HUDEP-2 (cell line): ENCODE measurements around the gene TEAD1.
A peak's percentile ranks its signal among the peaks of the same experiment; 100 is the strongest.

Experiments used
- DNase-seq, 76 experiments: peaks; one replicate each; lab custom pipeline; 2025; ENCODE audit not compliant: unreplicated experiment in 76 of 76; lab: John Stamatoyannopoulos, UW

TEAD1 gene

DNA sequence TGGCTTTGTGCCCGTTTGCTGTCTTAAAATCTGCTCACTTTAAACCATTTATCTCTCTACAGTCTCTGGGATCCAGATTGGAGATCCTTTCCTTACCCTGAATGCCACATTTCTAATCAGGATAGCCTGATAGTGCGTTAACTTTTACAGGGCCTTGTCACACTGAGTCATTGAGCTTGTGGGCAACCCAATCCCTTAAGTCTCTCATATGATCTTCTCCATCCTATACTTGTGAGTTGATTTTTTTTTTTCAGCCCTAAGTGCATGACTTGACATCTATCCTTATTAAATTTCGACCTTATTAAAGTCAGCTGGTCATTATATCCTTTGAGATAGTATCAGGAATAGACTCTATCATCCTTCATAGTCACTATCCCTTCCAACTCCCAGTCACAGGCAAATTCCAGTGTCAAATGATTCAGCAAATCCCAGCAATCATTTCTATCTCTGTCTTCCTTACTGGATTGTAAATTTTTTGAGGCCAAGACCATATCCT, 57.7 kb downstream of the TEAD1 start:
- no peak for DNase-seq

DNA sequence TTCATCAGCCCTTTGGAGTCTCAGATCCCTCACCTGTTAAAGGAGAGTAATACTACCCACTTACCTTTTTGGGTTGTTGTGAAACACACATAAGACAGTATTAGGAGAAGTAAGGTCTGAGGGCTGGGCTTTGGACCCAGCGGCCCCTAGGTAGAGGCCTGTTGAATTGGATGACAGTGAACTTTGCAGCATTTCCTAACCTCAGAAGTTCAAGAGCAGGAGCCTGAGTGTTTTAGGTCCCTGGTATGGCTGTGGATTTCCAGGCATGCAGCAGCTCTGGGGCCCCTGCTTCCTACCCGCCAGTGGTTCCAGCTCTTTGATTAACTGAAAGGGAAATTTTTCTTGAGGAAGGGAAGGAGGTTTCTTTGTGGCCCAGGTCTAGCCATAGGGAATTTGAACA, 58.9 kb downstream of the TEAD1 start:
- DNase-seq = no peak

DNA sequence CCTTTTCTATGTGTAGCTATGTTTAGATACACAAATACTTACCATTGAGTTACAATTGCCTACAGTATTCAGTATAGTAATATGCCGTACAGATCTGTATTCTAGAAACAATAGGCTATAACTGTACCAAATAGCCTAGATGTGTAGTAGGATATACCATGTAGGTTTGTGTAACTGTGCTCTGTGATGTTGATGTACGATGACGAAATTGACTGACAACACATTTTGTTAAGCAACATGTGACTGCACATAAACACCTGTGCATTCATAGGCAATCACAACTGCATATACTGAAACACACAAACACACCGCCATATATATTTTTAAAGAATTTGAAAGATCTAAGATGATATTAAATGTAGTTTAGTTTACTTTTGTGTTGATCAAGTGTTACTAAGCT, 60.4 kb downstream of the TEAD1 start:
- no peak for DNase-seq

DNA sequence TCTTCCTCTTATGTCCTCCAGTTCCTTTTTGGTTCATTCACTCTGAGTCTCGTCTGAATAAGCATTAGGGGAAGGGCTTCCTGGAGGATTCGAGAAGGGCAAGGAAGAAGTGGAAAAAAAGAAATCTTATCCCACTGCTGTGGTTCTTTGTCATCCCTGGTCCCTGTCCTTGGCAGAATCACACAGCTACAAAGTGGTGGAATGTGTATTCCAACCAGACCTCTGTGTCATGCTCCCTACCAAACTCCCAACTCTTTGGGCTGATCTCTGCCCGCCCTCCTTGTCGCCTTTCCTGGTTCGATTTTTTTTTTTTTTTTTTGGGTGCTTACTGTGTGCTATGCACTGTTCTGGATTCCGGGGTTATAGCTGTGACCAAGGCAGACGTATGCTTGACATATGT, 61.0 kb downstream of the TEAD1 start:
- DNase-seq = no peak

DNA sequence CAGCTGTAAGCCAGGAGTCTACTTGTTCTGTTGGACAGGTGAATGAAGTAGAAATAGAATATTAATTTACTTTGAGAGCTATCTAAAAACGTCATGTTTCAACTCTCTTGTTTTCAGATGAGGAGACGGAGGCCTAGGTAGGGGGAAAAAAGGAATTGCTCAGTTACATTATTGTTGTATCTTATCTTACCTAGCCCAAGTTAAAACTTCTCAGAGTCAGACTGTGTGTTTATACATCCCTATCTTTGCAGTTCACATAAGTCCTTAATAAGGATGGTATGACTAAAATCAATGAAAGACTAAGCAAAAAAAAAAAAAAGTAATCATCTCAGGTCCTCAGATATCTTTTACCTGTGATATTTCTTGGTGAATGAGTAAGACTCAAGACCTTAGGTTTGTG, 62.8 kb downstream of the TEAD1 start:
- no peak for DNase-seq

DNA sequence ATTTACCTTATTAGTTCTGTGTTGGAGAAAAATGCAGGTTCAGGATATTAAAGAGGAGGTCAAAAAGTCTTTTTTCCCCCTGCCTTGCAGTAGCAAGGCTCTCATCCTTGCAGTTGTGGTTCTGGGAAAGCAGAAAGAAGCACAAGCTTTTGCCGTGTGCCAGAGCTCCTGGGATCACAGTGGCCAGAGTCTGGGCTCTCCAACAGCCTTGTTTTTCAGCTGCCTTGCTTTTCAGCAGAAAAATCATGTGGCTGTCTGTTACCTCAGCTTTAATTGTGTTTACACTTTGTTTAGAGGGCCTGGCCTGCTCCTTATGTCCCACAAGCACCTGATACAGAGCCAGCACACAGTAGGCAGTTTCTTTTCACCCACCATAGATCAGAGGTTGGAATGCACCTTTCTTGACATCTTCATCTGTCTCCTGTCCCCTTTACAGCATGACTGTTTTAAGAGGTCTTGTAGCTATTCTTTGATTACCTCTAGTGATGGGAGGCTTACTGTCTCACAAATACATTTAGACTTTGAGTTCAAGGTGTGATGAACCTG, 67.5 kb downstream of the TEAD1 start:
- no peak for DNase-seq

DNA sequence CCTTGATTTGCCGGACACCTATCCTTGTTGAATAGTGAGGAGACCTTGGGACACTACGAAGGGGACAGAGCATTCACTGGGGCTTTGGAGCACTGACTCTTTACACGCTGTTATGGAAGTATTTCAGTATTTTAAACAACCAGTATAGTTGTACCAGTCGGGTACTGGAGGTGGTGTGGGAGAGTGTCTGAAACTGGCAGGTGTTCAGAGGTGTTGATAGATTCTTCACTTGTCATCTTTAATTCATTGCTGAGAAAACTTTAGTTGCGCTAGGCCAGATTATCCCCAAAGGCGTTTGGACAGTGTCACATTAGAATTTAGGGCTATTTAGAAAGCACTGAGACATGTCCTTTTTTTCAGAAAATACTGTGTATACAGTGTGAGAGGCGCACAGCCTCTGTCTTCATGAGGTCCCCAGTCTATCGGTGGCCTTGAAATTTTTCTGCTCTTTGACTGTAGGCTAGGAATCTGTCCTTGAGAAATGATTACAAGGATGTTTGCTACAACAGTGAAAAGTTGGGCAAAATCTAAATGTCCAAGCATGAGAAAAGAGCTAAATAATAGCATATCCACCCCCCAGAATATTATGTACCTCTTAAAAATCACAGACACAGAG, 69.7 kb downstream of the TEAD1 start:
- DNase-seq = no peak

DNA sequence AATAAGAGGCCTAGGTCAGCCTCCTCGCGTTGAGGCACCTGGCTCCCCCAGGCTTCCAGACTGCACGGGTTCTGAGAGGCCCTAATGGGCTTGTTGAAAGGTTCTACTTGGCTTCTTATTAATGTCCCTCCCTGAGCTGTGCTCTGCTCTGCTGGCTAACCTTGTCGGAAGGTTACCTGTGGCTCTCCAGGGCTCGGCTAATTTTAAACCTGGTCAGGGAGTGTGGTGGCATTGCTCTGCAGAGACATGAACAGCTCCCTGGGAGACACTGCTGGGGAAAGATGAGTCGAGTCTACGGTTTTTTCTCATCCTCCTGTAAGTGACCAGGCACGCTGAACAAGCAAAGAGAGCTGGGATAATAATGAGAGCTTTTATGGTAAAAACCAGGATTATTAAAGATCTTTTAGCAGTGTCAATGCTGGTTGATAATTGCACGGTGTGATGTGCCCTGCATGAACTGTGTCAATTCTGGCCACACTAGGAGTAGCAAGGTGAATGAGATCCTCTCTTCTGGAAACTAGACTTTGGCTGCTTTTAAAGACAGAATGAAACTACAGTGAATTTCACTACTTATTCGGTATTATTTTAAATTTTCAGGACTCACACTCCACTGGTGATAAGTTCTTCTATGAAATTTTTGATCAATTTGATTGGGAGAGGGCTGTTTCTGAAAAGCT, 70.7 kb downstream of the TEAD1 start:
- no peak for DNase-seq

DNA sequence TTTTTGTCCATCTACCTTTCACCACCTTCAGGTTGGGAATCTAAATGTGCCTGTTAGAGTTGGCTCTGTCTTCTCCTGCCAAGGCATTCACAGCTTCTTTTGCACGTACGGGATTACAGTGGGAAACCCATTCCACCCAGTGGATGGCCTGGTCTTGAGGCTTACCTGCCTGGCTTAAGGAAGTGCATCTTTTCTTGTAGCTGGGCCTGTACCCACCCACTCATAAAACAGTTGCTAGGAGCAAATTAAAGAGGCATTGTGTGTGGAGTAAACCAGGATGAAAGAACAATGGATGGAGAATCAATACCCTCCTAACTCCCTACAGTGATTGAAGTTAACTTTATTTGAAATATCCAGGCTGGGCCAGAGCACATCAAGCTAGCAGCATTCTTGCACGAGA, 71.6 kb downstream of the TEAD1 start:
- DNase-seq = no peak

DNA sequence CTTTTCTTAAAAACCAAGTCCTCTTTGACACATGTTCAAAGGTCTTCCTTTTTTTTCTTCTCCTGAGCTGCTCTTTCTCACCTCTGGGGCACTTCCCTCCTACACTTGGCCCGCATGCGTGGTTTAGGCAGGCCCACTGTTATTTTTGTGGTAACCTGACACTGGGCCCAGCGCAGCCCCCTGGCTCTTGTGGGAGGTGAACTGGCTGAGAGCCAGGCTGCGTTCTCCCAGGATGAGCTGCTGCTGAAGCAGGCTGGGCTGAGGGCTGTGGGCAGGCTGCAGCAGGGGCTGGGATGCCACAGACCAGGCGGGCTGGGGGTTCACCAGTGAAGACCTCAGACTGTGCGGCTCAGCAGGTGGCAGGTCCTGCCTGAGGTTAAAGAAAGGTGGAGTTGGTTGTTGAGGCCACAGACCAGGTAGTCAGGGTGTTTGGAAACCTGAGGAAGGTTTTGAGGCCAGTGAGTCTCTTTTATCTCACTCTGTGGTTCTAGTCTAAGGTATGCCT, 72.4 kb downstream of the TEAD1 start:
- DNase-seq = peak in 31 of 76 experiments; percentile 7 to 70 (median 33)

DNA sequence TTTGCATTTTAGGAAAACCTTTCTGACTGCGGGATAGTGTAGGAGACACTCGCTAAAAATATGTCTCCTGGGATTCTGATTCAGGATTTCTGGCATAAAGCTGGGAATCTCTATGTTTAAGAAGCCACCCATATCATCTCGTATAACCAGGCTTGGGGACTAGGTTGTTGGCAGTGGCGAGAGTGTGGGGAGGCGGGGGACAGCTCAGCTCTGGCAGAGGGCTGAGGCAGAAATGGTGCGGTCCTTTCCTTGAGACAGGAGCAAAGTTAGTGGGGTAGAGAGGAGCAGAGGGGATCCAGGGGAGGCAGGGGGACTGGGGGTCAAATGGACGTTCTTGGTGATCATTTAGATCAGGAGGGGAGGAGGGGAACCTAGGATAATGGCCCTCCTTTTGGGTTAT, 74.3 kb downstream of the TEAD1 start:
- no peak for DNase-seq

DNA sequence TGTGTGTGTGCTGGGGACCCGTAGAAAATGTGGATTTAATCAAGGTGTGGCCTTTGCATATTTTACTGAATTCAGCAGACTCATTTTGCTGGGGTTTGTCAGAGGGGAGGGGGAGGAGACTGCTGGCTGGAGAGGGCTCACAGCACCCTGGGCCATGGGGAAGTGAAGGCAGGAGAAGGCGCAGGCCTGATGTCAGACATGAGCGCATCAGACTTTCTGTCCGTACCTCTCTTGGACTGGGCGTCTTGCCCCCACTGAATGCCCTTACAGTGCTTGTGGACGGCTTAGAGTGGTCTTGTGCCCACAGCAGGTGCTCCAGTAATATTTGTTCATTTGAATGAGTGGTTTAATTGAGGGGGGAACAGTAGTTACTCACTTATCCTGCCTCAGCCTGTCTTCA, 75.2 kb downstream of the TEAD1 start:
- no peak for DNase-seq

DNA sequence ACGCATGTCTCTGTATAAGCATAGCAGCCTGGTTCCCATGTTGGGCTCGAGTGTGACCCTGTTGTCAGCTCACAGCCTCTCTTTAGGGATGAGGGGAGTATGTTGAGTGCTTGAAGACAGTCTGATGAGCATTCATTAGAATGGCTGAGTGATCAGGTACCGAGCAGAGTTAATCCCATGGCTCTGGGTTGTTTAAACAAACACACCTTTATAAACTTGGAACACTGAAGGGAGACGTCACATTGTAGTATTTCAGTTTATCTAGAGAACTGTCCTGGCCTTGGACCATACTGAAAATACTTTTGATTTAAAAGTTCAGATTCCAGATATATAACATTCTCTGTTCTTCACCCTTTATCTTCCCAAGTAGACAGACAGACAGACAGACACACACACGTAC, 76.0 kb downstream of the TEAD1 start:
- DNase-seq = no peak

DNA sequence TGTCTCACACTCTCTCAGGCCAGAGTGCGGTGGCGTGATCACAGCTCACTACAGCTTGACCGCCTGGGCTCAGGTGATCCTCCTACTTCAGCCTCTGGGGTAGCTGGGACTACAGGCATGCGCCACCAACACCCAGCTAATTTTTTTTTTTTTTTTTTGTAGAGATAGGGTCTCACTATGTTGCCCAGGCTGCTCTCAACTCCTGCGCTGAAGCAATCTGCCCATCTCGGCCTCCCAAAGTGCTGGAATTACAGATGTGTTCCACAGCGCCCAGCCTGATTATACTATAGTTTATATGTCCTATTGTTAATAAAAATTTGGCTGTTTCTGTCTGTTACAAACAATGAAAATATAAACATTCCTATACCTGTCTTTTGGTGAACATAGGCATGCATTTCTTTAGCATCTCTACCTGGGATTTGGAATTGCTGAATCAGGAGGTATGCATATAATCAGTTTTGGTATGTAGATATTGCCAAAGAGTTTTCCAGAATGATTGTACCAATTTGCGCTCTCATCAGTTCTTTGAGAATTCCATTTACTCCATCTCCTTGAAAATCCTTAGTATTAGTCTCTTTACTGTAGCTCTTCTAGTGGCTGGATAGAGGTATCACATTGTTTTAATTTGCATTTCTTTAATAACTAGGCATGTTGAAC, 78.8 kb downstream of the TEAD1 start:
- no peak for DNase-seq

DNA sequence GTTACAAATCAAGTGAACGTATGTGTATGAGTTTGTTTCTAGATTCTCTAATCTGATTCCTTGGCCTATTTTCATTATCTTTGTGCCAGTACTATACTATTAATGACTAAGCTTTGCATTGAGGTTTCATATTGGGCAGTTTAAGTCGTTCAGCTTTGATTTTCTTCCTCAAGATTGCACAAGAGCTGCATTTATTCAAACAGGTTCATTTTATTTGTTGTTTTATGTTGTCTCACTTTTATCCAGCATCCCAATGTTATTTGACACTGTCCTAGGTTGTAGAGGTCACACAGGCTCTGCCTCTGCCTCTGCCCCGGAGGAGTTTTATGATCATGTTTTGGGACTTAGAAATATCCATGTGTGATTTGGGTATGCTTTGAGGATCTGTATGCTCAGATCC, 79.8 kb downstream of the TEAD1 start:
- no peak for DNase-seq

DNA sequence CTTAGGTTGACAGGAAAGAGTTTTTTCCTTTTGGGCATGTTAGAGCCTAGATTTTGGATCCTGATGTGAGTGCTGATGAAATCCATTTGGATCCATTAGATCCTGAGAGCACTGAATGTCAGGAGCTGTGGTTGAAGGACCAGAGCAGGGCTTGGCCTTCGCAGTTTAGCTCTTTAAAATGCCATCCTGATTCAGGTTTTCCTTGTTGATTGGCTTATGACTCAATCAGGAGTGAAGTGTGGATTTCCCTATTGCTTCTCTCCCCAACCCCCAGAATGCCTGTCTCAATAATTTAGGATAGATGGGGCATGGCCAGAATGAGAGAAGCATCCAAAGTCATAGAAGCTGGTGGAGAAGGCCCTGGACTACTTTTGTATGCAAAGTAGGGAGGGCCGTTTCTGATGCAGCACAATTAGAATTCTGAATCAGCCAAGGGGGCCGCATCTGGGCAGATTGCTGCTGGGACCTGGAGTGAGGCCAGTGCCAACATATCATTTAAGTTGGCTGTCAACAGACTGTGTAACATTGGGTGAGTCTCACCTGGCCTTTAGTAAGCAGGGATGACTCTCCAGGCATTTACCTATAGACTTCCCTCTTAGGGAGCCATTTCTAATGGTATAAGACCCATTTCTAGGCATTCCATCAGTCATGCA, 80.5 kb downstream of the TEAD1 start:
- no peak for DNase-seq

DNA sequence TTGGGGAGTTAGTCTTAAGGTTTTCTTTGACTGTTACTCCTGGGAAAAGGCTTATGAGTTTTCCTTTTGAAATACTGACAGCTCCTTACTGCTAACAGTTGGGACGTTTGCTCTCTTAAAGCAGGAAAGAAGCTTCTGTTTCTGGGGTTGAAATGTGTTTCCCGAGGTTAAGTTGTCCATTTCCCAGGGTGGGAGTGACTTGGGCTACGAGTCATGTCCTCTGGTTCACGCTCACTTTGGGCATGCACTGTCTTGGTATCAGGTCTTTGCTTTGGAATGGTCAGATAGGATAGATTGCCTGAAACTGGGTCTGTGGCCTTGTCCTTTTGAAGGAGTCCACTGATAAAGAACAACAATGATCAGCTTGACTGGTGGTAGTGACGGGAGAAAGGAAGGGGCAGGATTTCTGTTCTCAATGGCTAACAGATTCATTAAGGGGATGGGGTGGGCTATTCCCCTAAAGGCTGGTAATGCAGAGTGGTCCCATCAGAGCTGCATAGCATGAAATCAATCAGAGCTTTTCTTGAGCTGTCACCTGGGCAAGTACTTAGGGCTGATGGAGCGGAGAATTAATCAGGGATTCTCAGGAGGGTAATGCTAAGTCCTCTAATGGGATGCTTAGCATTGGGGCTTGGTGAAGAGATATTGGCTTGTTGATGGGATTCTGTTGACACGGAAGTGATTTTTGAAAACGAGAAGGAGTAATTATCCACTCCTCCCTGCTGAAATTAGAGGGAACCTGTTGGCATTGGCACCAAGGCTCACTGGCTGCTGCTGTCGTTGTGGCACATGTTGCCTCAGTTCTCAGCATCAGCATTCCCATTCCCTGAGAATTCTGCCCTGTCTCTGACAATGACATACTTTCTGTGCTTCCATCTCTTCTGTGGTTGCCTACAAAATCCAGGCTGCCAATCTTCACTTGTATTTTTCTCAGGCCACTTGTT, 81.6 kb downstream of the TEAD1 start:
- DNase-seq = no peak

DNA sequence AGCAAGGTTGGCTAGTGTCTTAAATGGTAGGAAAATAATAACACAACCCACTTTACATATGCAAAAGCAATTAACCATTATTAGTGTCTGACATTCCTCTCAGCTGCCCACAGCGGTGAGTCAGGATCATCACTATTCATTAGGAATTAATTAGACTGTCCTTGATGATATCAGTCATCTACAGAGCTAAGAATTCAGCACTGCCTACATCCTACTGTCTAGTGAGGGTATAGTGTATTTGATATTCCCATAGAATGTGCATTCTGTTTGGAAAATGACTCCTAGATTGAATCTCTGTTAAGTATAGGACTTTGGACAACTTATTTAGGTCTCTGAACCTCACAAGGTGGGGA, 82.2 kb downstream of the TEAD1 start:
- DNase-seq = no peak

DNA sequence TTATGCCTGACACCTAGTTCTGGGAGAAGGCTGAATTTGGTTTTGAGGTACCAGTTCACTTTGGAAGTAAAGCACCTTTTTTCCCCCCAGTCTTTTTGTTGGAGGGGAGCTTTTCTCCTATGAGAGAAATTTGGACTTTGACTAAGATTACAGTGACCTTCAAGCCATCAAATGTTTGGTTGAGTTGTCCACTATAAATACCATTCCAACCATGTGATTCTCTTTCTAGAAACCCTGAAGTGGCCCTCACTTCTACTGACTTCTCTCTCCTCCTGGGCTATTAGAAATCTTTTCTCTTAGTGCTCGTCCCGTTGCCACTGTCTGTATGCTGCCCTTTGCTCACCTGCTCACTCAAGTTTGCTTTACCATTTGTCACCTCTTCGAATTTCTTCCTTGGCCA, 82.6 kb downstream of the TEAD1 start:
- no peak for DNase-seq

DNA sequence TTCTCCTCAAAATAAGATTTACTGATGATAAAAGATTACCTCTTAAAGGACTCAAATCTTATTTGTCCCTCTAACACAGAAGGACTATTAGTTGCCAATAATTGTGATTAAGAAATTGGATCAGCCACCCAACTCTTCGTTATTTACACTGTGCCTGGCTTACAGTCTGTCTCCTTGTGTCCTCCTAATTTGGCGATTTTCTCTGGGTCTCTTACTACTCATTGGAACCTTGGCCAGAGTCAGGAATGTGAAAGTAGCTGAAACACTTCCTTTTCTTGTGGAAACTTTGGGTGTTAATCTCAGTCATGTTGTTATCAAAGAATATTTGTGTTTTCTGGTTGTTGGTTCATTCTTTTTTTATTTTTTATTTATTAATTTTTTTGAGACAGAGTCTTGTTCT, 83.2 kb downstream of the TEAD1 start:
- DNase-seq = no peak
